Adrenal gland (tissue), 5 donors: ENCODE measurements around the gene SGTB.

Experiments used
- POLR2A ChIP-seq, 2 donors: fragments of 450-650 bp; IDR thresholded peaks; one replicate each; pipeline ENCODE4 v1.6.1; 2017; ENCODE audit warnings: antibody characterized with exemption in 2 of 2, mild to moderate bottlenecking in 2 of 2, moderate library complexity in 1 of 2
- TF ChIP-seq, protein P1 (sequence below), 6 experiments: fragments of 450-650 bp in 4 of 6; fragments of 200-600 bp in 2 of 6; sonication (generic) in 1 of 6; IDR thresholded peaks; 1 replicate in 5 of 6; 2 replicates in 1 of 6; pipeline versions ENCODE4 v1.5.1 to v1.8.0; 2016 to 2021; ENCODE audit warnings: antibody characterized with exemption in 6 of 6, mild to moderate bottlenecking in 2 of 6, moderate library complexity in 1 of 6
- donor health status: DM: no; HTN: no; CAD: no.

DNA sequence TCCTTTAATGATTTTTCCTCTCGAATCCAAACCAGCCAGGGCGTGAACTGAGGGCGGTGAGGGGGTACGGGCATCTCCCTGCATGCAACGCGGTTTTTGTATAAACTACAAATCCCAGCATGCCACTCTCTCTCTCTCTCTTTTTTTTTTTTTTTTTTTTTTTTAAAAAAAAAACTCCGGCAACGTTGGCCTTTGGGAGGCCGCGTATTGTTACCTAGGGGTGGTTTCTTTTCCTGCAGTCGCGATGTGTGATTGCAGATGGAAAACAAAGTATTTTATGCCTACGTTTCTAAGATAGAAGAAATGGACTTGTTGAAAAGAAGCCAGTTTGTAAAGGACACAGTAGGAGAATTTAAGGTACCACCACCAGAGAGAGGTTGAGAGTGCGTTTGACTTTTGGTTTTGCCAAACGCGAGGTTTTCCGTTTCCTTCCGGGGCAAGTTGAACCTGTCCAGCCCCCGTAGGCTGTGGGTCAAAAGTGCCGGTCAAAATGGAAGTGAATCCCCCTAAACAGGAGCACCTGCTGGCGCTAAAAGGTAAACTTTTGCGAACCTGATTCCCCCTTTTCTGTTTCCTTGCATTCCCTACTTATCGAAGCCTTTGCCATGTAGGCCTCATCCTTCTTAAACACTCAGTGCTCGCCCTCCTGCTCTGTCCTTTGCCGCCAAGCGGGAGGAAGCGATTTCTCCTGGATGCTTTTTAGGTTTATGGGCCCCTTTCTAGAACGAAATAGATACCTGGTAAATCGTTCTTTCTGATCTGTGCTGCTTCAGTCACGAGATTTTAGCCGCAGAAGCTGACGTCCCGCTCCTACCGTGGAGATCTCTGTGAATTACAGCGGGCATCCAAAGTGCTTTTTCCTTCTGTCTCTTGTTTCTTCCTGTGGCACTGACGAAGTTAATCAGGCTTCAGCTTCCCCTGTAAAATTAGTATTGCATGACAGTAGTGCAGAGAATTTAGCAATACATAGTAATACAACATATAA lies 97.0 kb downstream of the SGTB start, which contains the start of the genes SHLD3 and TRAPPC13:
- TF ChIP-seq, protein P1, sequence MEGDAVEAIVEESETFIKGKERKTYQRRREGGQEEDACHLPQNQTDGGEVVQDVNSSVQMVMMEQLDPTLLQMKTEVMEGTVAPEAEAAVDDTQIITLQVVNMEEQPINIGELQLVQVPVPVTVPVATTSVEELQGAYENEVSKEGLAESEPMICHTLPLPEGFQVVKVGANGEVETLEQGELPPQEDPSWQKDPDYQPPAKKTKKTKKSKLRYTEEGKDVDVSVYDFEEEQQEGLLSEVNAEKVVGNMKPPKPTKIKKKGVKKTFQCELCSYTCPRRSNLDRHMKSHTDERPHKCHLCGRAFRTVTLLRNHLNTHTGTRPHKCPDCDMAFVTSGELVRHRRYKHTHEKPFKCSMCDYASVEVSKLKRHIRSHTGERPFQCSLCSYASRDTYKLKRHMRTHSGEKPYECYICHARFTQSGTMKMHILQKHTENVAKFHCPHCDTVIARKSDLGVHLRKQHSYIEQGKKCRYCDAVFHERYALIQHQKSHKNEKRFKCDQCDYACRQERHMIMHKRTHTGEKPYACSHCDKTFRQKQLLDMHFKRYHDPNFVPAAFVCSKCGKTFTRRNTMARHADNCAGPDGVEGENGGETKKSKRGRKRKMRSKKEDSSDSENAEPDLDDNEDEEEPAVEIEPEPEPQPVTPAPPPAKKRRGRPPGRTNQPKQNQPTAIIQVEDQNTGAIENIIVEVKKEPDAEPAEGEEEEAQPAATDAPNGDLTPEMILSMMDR (IDR thresholded peaks at IDR 0.05), result peak in 3 of 6 experiments; percentile 24 to 35 (median 26)
- no peak for TF ChIP-seq POLR2A (IDR thresholded peaks at IDR 0.05)
